T-cell (primary cell): Measurements from ENCODE around the gene NXPH4. TPM values are rescaled to one million over a fixed set of nuclear protein-coding genes. Genes with fewer than 3 reads are reported as not detected.

ENCODE experiments used
- ATAC-seq, 4 experiments: fragments of 200-7000 bp in 3 of 4; fragments of 150-1000 bp in 1 of 4; cut with Tn5 transposase; replicated peaks in 1 of 4; 1 replicate in 3 of 4; 2 replicates in 1 of 4; pipeline ENCODE4 v1.10.0; 2021; ENCODE audit warnings: moderate library complexity in 3 of 4, mild to moderate bottlenecking in 2 of 4, moderate number of reproducible peaks in 1 of 4
- CTCF ChIA-PET, 2 donors: fragments of 300-600 bp; sonication (Branson Sonifier 250); formaldehyde crosslinking; loops; one replicate each; lab custom pipeline; 2022; ENCODE audit warnings: antibody characterized with exemption in 2 of 2; lab: Charles Lee
- POLR2A ChIA-PET, 2 donors: fragments of 300-600 bp; sonication (Branson Sonifier 250); formaldehyde crosslinking; loops; one replicate each; lab custom pipeline; 2022; ENCODE audit warnings: antibody characterized with exemption in 2 of 2; lab: Charles Lee
- DNase-seq, 35 experiments: peaks; one replicate each; pipeline versions ENCODE4 v3.0.0 to v3.0.0-alpha.2; 2013 to 2023
- H3K27ac ChIP-seq: one replicate; pipeline ENCODE4 v1.5.1; 2013; ENCODE audit warnings: low read length
- H3K27me3 ChIP-seq, 2 experiments: replicated peaks in 1 of 2; 1 replicate in 1 of 2; 2 replicates in 1 of 2; pipeline versions ENCODE4 v1.6.1 to v1.7.0; 2013; ENCODE audit warnings: low read length in 1 of 2, mixed read lengths in 1 of 2; ENCODE audit not compliant: control insufficient read depth in 2 of 2, insufficient read depth in 2 of 2; ENCODE audit errors: extremely low read depth in 1 of 2
- H3K36me3 ChIP-seq, 2 donors: 1 replicate in 1 of 2; 2 replicates in 1 of 2; pipeline versions ENCODE4 v1.6.1 to v1.7.0; 2013; ENCODE audit warnings: low read length in 1 of 2; ENCODE audit not compliant: control insufficient read depth in 2 of 2, insufficient read depth in 1 of 2; ENCODE audit errors: extremely low read depth in 1 of 2
- H3K4me1 ChIP-seq, 2 experiments: 1 replicate in 1 of 2; 2 replicates in 1 of 2; pipeline versions ENCODE4 v1.6.1 to v1.7.0; 2013; ENCODE audit warnings: low read length in 2 of 2, mixed read lengths in 1 of 2; ENCODE audit not compliant: insufficient read depth in 2 of 2, control insufficient read depth in 1 of 2; ENCODE audit errors: extremely low read depth in 1 of 2
- H3K4me3 ChIP-seq, 2 donors: 1 replicate in 1 of 2; 2 replicates in 1 of 2; pipeline versions ENCODE4 v1.5.1 to v1.7.0; 2013; ENCODE audit warnings: mild to moderate bottlenecking in 2 of 2, low read length in 1 of 2, moderate library complexity in 1 of 2; ENCODE audit not compliant: control insufficient read depth in 1 of 2; ENCODE audit errors: extremely low read depth in 1 of 2
- H3K9me3 ChIP-seq: 2 replicates; pipeline ENCODE4 v1.7.0; 2013
- H3K27ac Mint-ChIP-seq, 2 donors: one replicate each; pipeline ENCODE4 v1.8.0; 2020 to 2021; ENCODE audit warnings: mild to moderate bottlenecking in 2 of 2, mixed read lengths in 2 of 2
- H3K27me3 Mint-ChIP-seq, 2 donors: one replicate each; pipeline ENCODE4 v1.8.0; 2021 to 2022; ENCODE audit warnings: mixed read lengths in 2 of 2
- H3K36me3 Mint-ChIP-seq: one replicate; pipeline ENCODE4 v1.8.0; 2021; ENCODE audit warnings: mixed read lengths
- H3K4me1 Mint-ChIP-seq, 3 donors: one replicate each; pipeline ENCODE4 v1.8.0; 2020 to 2022; ENCODE audit warnings: mixed read lengths in 3 of 3, mild to moderate bottlenecking in 1 of 3
- H3K4me3 Mint-ChIP-seq, 3 donors: one replicate each; pipeline ENCODE4 v1.8.0; 2020 to 2022; ENCODE audit warnings: mild to moderate bottlenecking in 3 of 3, mixed read lengths in 3 of 3, moderate library complexity in 3 of 3
- H3K9me3 Mint-ChIP-seq, 3 donors: one replicate each; pipeline ENCODE4 v1.8.0; 2020 to 2022; ENCODE audit warnings: mixed read lengths in 3 of 3
- whole genome bisulfite sequencing: methylation state at CpG from one replicate; pipeline ENCODE4 v1.1.5; 2013; ENCODE audit warnings: missing lambda C conversion rate; ENCODE audit not compliant: insufficient coverage; 5-methylcytosine and 5-hydroxymethylcytosine counted together
- total RNA-seq, 35 experiments: library from RNA in 6 of 35; stranded (reverse) in 6 of 35; fragments of 120-200 nt in 1 of 35; gene quantifications; one replicate each; pipeline versions ENCODE4 v1.2.1 to v1.2.4 and lab custom pipeline; 2013 to 2026

NXPH4 gene
- total RNA-seq, 5 donors from 2014 or later (not counting 1 experiment from before 2014, with no cell fraction given): 0.49 to 4.5 (median 1.0) TPM; not detected in 1

GRCh38 chr12:57243521-57244311 is 27.1 kb downstream of the NXPH4 start:
- Mint-ChIP-seq H3K27me3 (peaks cover 20 to 47% of the 10 kb centered on the region in 2 donors), H3K4me1 (peaks cover 49 to 59% (median 51%) of the 10 kb centered on the region in 3 donors)
- DNase-seq: peak; percentile 51 to 88 (median 76)

DNA sequence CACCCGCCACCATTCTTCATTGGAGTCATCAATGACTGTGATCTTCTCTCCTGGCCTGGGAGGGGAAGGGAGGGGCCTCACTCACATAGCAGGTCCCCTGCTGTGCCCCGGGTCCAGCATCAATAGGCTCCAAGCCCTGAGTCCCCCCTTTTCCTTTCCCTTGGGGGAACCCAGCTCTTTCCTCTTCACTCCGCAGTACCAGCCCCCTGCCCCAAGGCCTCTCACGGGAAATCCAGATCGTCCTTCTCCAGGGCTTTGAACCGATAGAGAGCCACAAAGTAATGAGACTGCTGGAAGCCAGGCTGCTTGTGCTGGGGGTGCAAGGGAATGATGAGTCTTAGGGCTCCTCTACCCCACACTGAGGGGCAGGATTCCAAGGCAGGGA is 27.7 kb downstream of the NXPH4 start:
- H3K4me3 ChIP-seq: no peak overlapping the region
- Mint-ChIP-seq H3K27ac (peak overlapping the region in 1 of 2 donors; percentile 27), H3K9me3 (no peaks in the 10 kb centered on the region), H3K27me3 (peaks cover 16 to 44% of the 10 kb centered on the region in 2 donors), H3K36me3 (peaks cover 4% of the 10 kb centered on the region), H3K4me3 (peak overlapping the region in 2 of 3 donors; percentile 29 to 95), H3K4me1 (peaks cover 43 to 59% (median 50%) of the 10 kb centered on the region in 3 donors)
- no peaks in the 10 kb centered on the region for H3K36me3 ChIP-seq
- ChIA-PET POLR2A (no interaction called here), CTCF (interaction anchor here (1.0 to 8.2 kb wide), 3 partner anchors 14 to 38 kb away, joined by 3 to 66 read pairs (median 38); partner anchors contain the start of gene SHMT2 (in 1 of the 2))
- ATAC-seq (no peak), DNase-seq (no peak)
- H3K27ac ChIP-seq: no peak overlapping the region
- H3K27me3 ChIP-seq: peaks cover 2 to 60% of the 10 kb centered on the region in 2 experiments
- no peaks in the 10 kb centered on the region for H3K9me3 ChIP-seq
- H3K4me1 ChIP-seq: peaks cover 28 to 50% of the 10 kb centered on the region in 2 experiments
- 100% methylated on average over 1 of the region's 6 CpGs for WGBS

More at GRCh38 chr12:57243521-57244311, 27.1 kb downstream of the NXPH4 start:
- no peaks in the 10 kb centered on the region for H3K9me3 Mint-ChIP-seq
- 3% methylated on average over 14 of the region's 41 CpGs for WGBS
- Histone ChIP-seq H3K4me1 (peaks cover 29 to 56% of the 10 kb centered on the region in 2 experiments), H3K4me3 (peak overlapping the region; percentile 39 to 65), H3K27ac (no peak overlapping the region), H3K36me3 (no peaks in the 10 kb centered on the region), H3K27me3 (peaks cover 3 to 63% of the 10 kb centered on the region in 2 experiments), H3K9me3 (no peaks in the 10 kb centered on the region)
- H3K36me3 Mint-ChIP-seq: peaks cover 4% of the 10 kb centered on the region
- CTCF ChIA-PET: interaction anchor here (0.5 to 8.2 kb wide), 15 partner anchors 11 to 170 kb away, joined by 3 to 66 read pairs (median 7); partner anchors contain the start of gene SHMT2 (in 2 of the 2)
- peak overlapping the region in 1 of 2 donors; percentile 27 for H3K27ac Mint-ChIP-seq
- peak; percentile 21 to 39 (median 28) for ATAC-seq
- H3K4me3 Mint-ChIP-seq: peak overlapping the region; percentile 66 to 95 (median 73)
- POLR2A ChIA-PET: no interaction called here

- CTCF ChIA-PET: no interaction called here
Measured at GRCh38 chr12:57247041-57247440, 30.4 kb downstream of the NXPH4 start.

DNA sequence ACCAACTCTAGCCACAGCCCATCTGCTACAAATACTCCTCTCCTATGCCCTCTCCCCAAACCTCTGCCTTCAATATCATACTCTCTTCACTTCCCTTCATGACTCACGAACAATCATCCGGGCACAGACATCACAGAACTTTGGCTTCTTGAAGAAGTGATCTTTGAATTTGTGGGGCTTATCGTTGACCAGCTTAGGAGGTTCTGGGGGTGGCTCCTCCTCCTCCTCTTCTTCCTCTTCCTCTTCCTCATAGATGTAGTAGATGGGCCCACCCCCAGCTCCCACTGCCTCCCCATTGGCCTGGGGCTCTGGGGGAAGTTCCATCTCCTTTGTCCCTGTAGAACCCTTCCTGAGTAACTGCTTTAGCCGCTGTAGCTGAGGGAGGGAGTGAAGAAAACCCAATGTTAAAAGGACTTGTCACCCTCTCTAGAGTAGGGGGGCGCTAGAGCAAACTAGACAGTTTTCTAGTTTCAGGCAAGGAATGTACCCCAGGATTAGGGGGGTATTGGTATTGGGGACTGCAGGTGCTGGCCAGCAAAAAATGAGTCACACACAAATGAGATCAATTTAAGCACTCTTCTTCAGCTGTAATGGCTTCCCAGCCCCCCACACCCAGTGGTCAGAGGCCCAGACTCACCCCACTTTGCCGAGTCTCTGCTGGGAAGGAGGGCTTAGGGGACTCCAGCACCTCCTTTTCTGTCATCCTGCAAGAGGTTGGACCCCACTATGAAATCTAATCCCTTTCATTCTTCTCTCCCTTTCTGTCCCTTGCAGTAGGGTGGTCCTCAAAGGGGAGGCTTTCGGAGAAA is 32.5 kb downstream of the NXPH4 start:
- Histone ChIP-seq H3K27me3 (peaks cover 0 to 16% of the 10 kb centered on the region in 2 experiments), H3K36me3 (no peaks in the 10 kb centered on the region), H3K27ac (no peak overlapping the region), H3K4me3 (no peak overlapping the region), H3K4me1 (peaks cover 0 to 2% of the 10 kb centered on the region in 2 experiments), H3K9me3 (no peaks in the 10 kb centered on the region)
- H3K36me3 Mint-ChIP-seq: peaks cover 11% of the 10 kb centered on the region
- H3K27ac Mint-ChIP-seq: no peak overlapping the region
- no peaks in the 10 kb centered on the region for H3K9me3 Mint-ChIP-seq
- peaks cover 2 to 8% of the 10 kb centered on the region in 2 donors for H3K27me3 Mint-ChIP-seq
- H3K4me3 Mint-ChIP-seq: no peak overlapping the region
- ChIA-PET POLR2A (no interaction called here), CTCF (no interaction called here)
- peaks cover under 1 to 11% (median 7%) of the 10 kb centered on the region in 3 donors for H3K4me1 Mint-ChIP-seq
- ATAC-seq (no peak), DNase-seq (no peak)
- WGBS: no CpG with 5 or more reads among the region's 7 CpGs

More at GRCh38 chr12:57247041-57247440, 30.4 kb downstream of the NXPH4 start:
- Histone ChIP-seq H3K9me3 (no peaks in the 10 kb centered on the region), H3K4me3 (no peak overlapping the region), H3K27ac (no peak overlapping the region), H3K36me3 (no peaks in the 10 kb centered on the region), H3K4me1 (peaks cover 12 to 23% of the 10 kb centered on the region in 2 experiments), H3K27me3 (peaks cover 0 to 37% of the 10 kb centered on the region in 2 experiments)
- Mint-ChIP-seq H3K36me3 (peaks cover 4% of the 10 kb centered on the region), H3K4me3 (no peak overlapping the region), H3K27me3 (peaks cover 8 to 25% of the 10 kb centered on the region in 2 donors), H3K9me3 (no peaks in the 10 kb centered on the region), H3K4me1 (peaks cover 18 to 32% (median 25%) of the 10 kb centered on the region in 3 donors), H3K27ac (no peak overlapping the region)
- ATAC-seq (no peak), DNase-seq (no peak)
- POLR2A ChIA-PET: no interaction called here
- WGBS: no CpG with 5 or more reads among the region's 1 CpG

GRCh38 chr12:57250541-57250940 is 33.9 kb downstream of the NXPH4 start:
- POLR2A ChIA-PET: interaction anchor here in 1 of 2 donors (0.7 kb wide), 1 partner anchor 21 kb away, joined by 4 read pairs; the partner anchor contains the start of gene SHMT2
- peaks cover under 1 to 4% of the 10 kb centered on the region in 2 donors for H3K36me3 ChIP-seq
- H3K4me3 ChIP-seq: no peak overlapping the region
- H3K27ac ChIP-seq: no peak overlapping the region
- Mint-ChIP-seq H3K4me3 (no peak overlapping the region), H3K27me3 (no peaks in the 10 kb centered on the region), H3K36me3 (peaks cover 16% of the 10 kb centered on the region), H3K9me3 (no peaks in the 10 kb centered on the region), H3K27ac (no peak overlapping the region), H3K4me1 (peaks cover 0 to 8% (median 6%) of the 10 kb centered on the region in 3 donors)
- no CpG with 5 or more reads among the region's 3 CpGs for WGBS
- CTCF ChIA-PET: interaction anchor here in 1 of 2 donors (0.7 to 1.2 kb wide), 2 partner anchors 8 to 102 kb away, joined by 5 to 9 read pairs; no protein-coding TSS in a partner anchor
- no peaks in the 10 kb centered on the region for H3K4me1 ChIP-seq
- peaks cover 0 to 7% of the 10 kb centered on the region in 2 experiments for H3K27me3 ChIP-seq
- no peaks in the 10 kb centered on the region for H3K9me3 ChIP-seq
- ATAC-seq: no peak
- DNase-seq: no peak
